Smooth muscle cell (in vitro differentiated cells): Measurements from ENCODE around the gene POC1A. TPM values are rescaled to one million over a fixed set of nuclear protein-coding genes. Genes with fewer than 3 reads are reported as not detected.

Experiments used
- DNase-seq: peaks from one replicate; lab custom pipeline; 2025; ENCODE audit not compliant: unreplicated experiment; lab: John Stamatoyannopoulos, UW
- H2AFZ ChIP-seq: fragments of 200-600 bp; sonication (generic); 2 replicates; pipeline ENCODE4 v1.6.0; 2016; ENCODE audit warnings: antibody characterized with exemption, low read depth, mild to moderate bottlenecking
- H3F3A ChIP-seq: fragments of 200-600 bp; sonication (generic); 2 replicates; pipeline ENCODE4 v1.6.0; 2017; ENCODE audit warnings: antibody characterized with exemption, low read depth
- H3K27ac ChIP-seq: fragments of 200-600 bp; sonication (generic); 2 replicates; pipeline ENCODE4 v1.5.1; 2016; ENCODE audit warnings: low read depth, mild to moderate bottlenecking
- H3K27me3 ChIP-seq: fragments of 200-600 bp; sonication (generic); 2 replicates; pipeline ENCODE4 v1.6.1; 2016; ENCODE audit warnings: low read depth, mild to moderate bottlenecking
- H3K36me3 ChIP-seq: fragments of 200-600 bp; sonication (generic); 2 replicates; pipeline ENCODE4 v1.5.1; 2016; ENCODE audit warnings: low read depth
- H3K4me1 ChIP-seq: fragments of 200-600 bp; sonication (generic); 2 replicates; pipeline ENCODE4 v1.5.1; 2016; ENCODE audit warnings: low read depth
- H3K4me2 ChIP-seq: fragments of 200-600 bp; sonication (generic); 2 replicates; pipeline ENCODE4 v1.6.0; 2016; ENCODE audit warnings: mild to moderate bottlenecking
- H3K4me3 ChIP-seq: fragments of 200-600 bp; sonication (generic); 2 replicates; pipeline ENCODE4 v1.5.1; 2016; ENCODE audit warnings: mild to moderate bottlenecking
- H3K79me2 ChIP-seq: fragments of 200-600 bp; sonication (generic); 2 replicates; pipeline ENCODE4 v1.6.0; 2016; ENCODE audit warnings: low read depth, mild to moderate bottlenecking
- H3K9ac ChIP-seq: fragments of 200-600 bp; sonication (generic); 2 replicates; pipeline ENCODE4 v1.6.0; 2016; ENCODE audit warnings: low read depth
- H3K9me3 ChIP-seq: fragments of 200-600 bp; sonication (generic); replicated peaks from 2 replicates; pipeline ENCODE4 v1.5.1; 2016; ENCODE audit warnings: low read depth
- H4K20me1 ChIP-seq: fragments of 200-600 bp; sonication (generic); 2 replicates; pipeline ENCODE4 v1.6.0; 2016; ENCODE audit warnings: low read depth
- WGBS: methylation state at CpG from one replicate; pipeline ENCODE4 v1.1.7; 2016; ENCODE audit warnings: low lambda C conversion rate; 5-methylcytosine and 5-hydroxymethylcytosine counted together
- polyA plus RNA-seq: library from polyadenylated mRNA; unstranded; fragments of >200 nt; fragmentation: Nextera tagmentation; extraction: Ambion mirVana; gene quantifications from 2 replicates; pipeline ENCODE4 v1.2.1, GENCODE V29; 2016
- total RNA-seq: library from RNA; depleted of rRNA; stranded (reverse); fragments of >200 nt; gene quantifications from 2 replicates; pipeline ENCODE4 v1.2.3, GENCODE V29; 2014
- TF ChIP-seq, protein P1 (sequence below): fragments of 200-600 bp; sonication (generic); IDR thresholded peaks from 2 replicates; pipeline ENCODE4 v1.5.1; 2017; ENCODE audit warnings: borderline replicate concordance, mild to moderate bottlenecking, antibody characterized with exemption; ENCODE audit not compliant: insufficient read depth, poor library complexity, severe bottlenecking

Gene POC1A
- total and polyA plus RNA-seq, 2 experiments from 2014 or later: 1.8 to 7.9 TPM

DNA sequence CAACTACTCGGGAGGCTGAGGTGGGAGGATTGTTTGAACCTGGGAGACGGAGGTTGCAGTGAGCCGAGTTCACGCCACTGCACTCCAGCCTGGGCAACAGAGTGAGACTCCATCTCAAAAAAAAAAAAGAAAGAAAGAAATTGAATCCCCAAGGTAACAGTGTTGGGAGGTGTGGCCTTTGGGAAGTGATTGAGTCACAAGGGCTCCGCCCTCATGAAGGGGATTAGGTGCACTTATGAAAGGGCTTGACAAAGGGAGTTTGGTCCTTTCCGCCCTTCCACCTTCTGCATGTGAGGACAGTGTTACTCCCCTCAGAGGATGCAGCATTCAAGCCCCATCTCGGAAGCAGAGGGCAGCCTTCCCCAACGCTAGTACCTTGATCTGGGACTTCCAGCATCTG is 21.3 kb downstream of the POC1A start:
- 98% methylated on average over 8 of the region's 8 CpGs for WGBS
- H3K79me2 ChIP-seq: no peaks in the 10 kb centered on the region
- no peaks in the 10 kb centered on the region for H3K27me3 ChIP-seq
- H3F3A ChIP-seq: no peaks in the 10 kb centered on the region
- no peaks in the 10 kb centered on the region for H3K9me3 ChIP-seq
- no peak overlapping the region for H3K27ac ChIP-seq
- no peaks in the 10 kb centered on the region for H3K36me3 ChIP-seq
- no peak overlapping the region for H3K4me2 ChIP-seq
- TF ChIP-seq, protein P1, sequence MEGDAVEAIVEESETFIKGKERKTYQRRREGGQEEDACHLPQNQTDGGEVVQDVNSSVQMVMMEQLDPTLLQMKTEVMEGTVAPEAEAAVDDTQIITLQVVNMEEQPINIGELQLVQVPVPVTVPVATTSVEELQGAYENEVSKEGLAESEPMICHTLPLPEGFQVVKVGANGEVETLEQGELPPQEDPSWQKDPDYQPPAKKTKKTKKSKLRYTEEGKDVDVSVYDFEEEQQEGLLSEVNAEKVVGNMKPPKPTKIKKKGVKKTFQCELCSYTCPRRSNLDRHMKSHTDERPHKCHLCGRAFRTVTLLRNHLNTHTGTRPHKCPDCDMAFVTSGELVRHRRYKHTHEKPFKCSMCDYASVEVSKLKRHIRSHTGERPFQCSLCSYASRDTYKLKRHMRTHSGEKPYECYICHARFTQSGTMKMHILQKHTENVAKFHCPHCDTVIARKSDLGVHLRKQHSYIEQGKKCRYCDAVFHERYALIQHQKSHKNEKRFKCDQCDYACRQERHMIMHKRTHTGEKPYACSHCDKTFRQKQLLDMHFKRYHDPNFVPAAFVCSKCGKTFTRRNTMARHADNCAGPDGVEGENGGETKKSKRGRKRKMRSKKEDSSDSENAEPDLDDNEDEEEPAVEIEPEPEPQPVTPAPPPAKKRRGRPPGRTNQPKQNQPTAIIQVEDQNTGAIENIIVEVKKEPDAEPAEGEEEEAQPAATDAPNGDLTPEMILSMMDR: no peak
- no peaks in the 10 kb centered on the region for H3K4me1 ChIP-seq
- no peaks in the 10 kb centered on the region for H4K20me1 ChIP-seq
- DNase-seq: no peak
- no peak overlapping the region for H2AFZ ChIP-seq
- H3K4me3 ChIP-seq: no peak overlapping the region
- no peak overlapping the region for H3K9ac ChIP-seq

DNA sequence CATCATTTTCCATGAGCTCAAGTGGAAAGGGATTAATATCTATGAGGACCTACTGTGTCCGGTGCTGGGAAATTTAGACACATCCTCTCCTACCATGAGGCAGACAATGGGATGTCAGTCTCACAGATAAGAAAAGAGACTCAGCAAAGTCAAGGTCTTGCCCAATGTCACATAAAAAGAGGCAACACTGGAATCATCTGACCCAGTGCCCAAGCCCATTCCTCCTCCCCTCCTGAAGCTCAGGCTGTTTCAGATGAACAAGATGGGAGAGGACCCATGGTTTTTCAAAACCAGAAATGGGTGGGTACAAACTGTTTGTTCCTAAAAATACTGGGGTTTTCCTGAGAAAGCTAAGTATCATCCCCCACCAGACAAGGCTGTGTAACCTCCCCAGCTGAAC is 22.2 kb downstream of the POC1A start:
- WGBS: 89% methylated on average over 1 of the region's 1 CpG
- Histone ChIP-seq H4K20me1 (no peaks in the 10 kb centered on the region), H3F3A (no peaks in the 10 kb centered on the region)

DNA sequence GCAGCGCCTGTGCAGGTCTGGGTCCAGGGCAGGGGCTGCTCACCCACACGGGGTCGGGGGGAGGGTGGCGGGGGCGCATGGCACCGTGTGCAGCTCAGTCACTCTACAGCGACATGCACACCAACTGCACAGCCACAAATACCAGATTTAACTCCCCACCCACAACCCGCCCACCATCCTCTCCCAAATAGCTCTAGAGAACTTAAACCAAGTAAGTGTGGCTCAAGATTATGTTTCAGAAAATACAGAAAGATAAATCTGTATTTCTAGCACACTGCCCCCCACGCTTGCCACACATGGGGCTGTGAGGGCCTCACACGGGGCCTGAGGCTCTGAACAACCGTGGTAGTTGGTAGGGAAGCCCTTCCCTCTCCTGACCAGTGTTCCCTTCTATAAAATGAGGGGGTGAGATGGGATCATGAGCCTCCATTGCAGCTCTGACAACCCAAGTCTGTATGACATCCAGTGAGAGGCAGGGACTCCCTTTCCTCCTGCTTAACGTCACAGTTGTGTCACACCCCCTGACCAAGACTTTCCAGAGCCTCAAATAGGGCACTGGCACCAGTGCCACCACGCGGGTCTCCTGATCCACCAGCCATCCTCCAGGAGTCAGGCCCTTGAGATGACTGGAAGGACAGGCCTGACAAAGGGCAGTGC is 23.1 kb downstream of the POC1A start:
- Histone ChIP-seq H3K4me2 (no peak overlapping the region), H3K9ac (no peak overlapping the region), H2AFZ (no peak overlapping the region), H3K27me3 (no peaks in the 10 kb centered on the region), H3K4me3 (no peak overlapping the region), H3K9me3 (no peaks in the 10 kb centered on the region), H4K20me1 (no peaks in the 10 kb centered on the region), H3K36me3 (no peaks in the 10 kb centered on the region), H3K27ac (no peak overlapping the region), H3K79me2 (no peaks in the 10 kb centered on the region), H3F3A (no peaks in the 10 kb centered on the region), H3K4me1 (no peaks in the 10 kb centered on the region)
- no peak for DNase-seq
- 65% methylated on average over 14 of the region's 14 CpGs for WGBS
- TF ChIP-seq, protein P1: no peak

More for the DNA sequence above, 22.2 kb downstream of the POC1A start:
- Histone ChIP-seq H3K9ac (no peak overlapping the region), H2AFZ (no peak overlapping the region), H3K36me3 (no peaks in the 10 kb centered on the region), H3K27me3 (no peaks in the 10 kb centered on the region), H3K9me3 (no peaks in the 10 kb centered on the region), H3K4me1 (no peaks in the 10 kb centered on the region), H3K4me2 (no peak overlapping the region), H3K79me2 (no peaks in the 10 kb centered on the region), H3K27ac (no peak overlapping the region), H3K4me3 (no peak overlapping the region)
- no peak for DNase-seq
- TF ChIP-seq, protein P1: no peak

DNA sequence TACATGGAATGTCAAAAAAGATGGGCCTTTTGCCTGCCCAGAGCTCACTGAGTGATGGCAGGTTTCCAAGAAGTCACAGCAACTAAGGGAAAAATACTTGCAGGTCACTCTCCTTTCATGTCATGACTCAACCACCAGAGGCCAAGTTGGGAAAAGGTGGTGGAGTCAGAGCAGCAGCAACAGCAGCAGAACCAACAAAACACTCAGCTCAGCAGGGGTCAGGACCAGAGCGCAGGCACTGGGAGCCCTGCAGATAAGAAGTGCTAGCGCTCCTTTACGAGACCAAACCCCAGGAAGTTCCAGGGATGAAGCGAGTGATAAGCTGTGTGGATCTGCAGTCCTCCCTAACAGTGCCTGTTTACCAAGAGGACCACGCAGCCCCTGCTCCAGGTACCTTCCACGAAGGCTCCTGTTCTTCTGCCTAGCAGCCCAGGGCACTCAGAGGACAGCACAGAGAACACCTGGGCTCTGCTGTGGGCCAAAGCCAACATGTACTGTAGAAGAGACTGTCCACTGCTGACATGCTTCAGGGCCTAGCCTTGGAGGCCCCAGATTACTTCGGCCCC is 26.0 kb downstream of the POC1A start:
- Histone ChIP-seq H4K20me1 (no peaks in the 10 kb centered on the region), H3F3A (no peaks in the 10 kb centered on the region), H3K27ac (peak overlapping the region; percentile 25), H3K79me2 (no peaks in the 10 kb centered on the region), H3K9ac (no peak overlapping the region), H3K27me3 (no peaks in the 10 kb centered on the region), H2AFZ (no peak overlapping the region), H3K9me3 (no peaks in the 10 kb centered on the region), H3K4me1 (no peaks in the 10 kb centered on the region), H3K4me3 (no peak overlapping the region), H3K36me3 (no peaks in the 10 kb centered on the region), H3K4me2 (peak overlapping the region; percentile 5)
- no peak for DNase-seq
- TF ChIP-seq, protein P1: no peak
- 25% methylated on average over 7 of the region's 7 CpGs for WGBS
